ENCODE measurements around the gene KDM6A. TPM values are rescaled to one million over a fixed set of nuclear protein-coding genes. Genes with fewer than 3 reads are reported as not detected.

The KDM6A gene
- total RNA-seq, 1 experiment from 2014 or later = 45.0 TPM

GRCh38 chrX:45011131-45011530 is 138.1 kb downstream of the KDM6A start (continued):
- TF ChIP-seq AFF4 (CRISPR knock-in tag; IDR thresholded peaks at IDR 0.05; ENCODE audit: borderline replicate concordance) = no peak
- TF ChIP-seq GTF2I (CRISPR knock-in tag; conservative IDR thresholded peaks at IDR 0.05) = no peak
- no peak for TF ChIP-seq TEAD4 (CRISPR knock-in tag; IDR thresholded peaks at IDR 0.05)
- TF ChIP-seq SP1 (CRISPR knock-in tag; conservative IDR thresholded peaks at IDR 0.05) = no peak
- TF ChIP-seq ETV6 (CRISPR knock-in tag; IDR thresholded peaks at IDR 0.05) = no peak

GRCh38 chrX:45011597-45011996 is 138.6 kb downstream of the KDM6A start:
- H3K27ac Mint-ChIP-seq = no peak overlapping the region
- CTCF ChIA-PET = no interaction called here
- ATAC-seq (no peak), DNase-seq (ENCODE audit: low spot score) (no peak)
- H3K4me1 Mint-ChIP-seq = peaks cover 38% of the 10 kb centered on the region
- no peak overlapping the region for H3K4me3 Mint-ChIP-seq
- H3K36me3 Mint-ChIP-seq = peaks cover 7% of the 10 kb centered on the region
- H3K9me3 Mint-ChIP-seq = peaks cover under 1% of the 10 kb centered on the region
- no peak for TF ChIP-seq ARID4B (CRISPR knock-in tag; IDR thresholded peaks at IDR 0.05; ENCODE audit: borderline replicate concordance)
- POLR2A ChIA-PET = no interaction called here
- H3K27me3 Mint-ChIP-seq (ENCODE audit: low read depth) = no peaks in the 10 kb centered on the region

- POLR2A ChIA-PET = no interaction called here
Observed at GRCh38 chrX:45017946-45018345, 145.0 kb downstream of the KDM6A start.

More at GRCh38 chrX:45017946-45018345, 145.0 kb downstream of the KDM6A start:
- CTCF ChIA-PET = no interaction called here
- no peak for DNase-seq (ENCODE audit: low spot score)
- no peak for TF ChIP-seq CDX4 (CRISPR knock-in tag; IDR thresholded peaks at IDR 0.05; ENCODE audit: borderline replicate concordance)
- no peak for TF ChIP-seq ESRRA (CRISPR knock-in tag; IDR thresholded peaks at IDR 0.05; ENCODE audit: borderline replicate concordance)
- TF ChIP-seq JUN (CRISPR knock-in tag; IDR thresholded peaks at IDR 0.05) = no peak
- TF ChIP-seq ZNF423 (CRISPR knock-in tag; IDR thresholded peaks at IDR 0.05) = no peak
- no peak for TF ChIP-seq HMGXB4 (CRISPR knock-in tag; IDR thresholded peaks at IDR 0.05)
- Mint-ChIP-seq H3K4me1 (peaks cover 57% of the 10 kb centered on the region), H3K36me3 (no peaks in the 10 kb centered on the region), H3K9me3 (no peaks in the 10 kb centered on the region), H3K27ac (no peak overlapping the region), H3K4me3 (no peak overlapping the region), H3K27me3 (ENCODE audit: low read depth) (no peaks in the 10 kb centered on the region)
- no peak for ATAC-seq

Data from WTC11 (cell line).